IMR-90 (cell line): ENCODE measurements around the gene TBC1D4. TPM values are rescaled to one million over a fixed set of nuclear protein-coding genes. Genes with fewer than 3 reads are reported as not detected.

Experiments
- ATAC-seq: fragments of 200-7000 bp; cut with Tn5 transposase; 2 replicates; pipeline ENCODE4 v1.9.1; 2020; ENCODE audit warnings: low read depth, mild to moderate bottlenecking, moderate library complexity
- BruUV-seq: library from RNA; stranded (reverse); fragments of 400-500 nt; replicated peaks from 2 replicates; lab custom pipeline; 2021; lab: Mats Ljungman, UMichigan
- CTCF ChIA-PET: fragments of 300-600 bp; formaldehyde crosslinking; extraction: SDS; loops from one replicate; lab custom pipeline; 2021; ENCODE audit warnings: antibody characterized with exemption; lab: Yijun Ruan, JAX
- POLR2A ChIA-PET: fragments of 300-600 bp; sonication (Branson Sonifier 250); formaldehyde crosslinking; loops from one replicate; lab custom pipeline; 2022; ENCODE audit warnings: antibody characterized with exemption; ENCODE audit not compliant: unreplicated experiment; lab: Charles Lee
- DNase-seq: peaks from one replicate; pipeline ENCODE4 v3.0.0; 2013
- H2AFZ ChIP-seq: replicated peaks from 2 replicates; pipeline ENCODE3; 2013; ENCODE audit warnings: low read length, mild to moderate bottlenecking; ENCODE audit not compliant: poor library complexity
- H2AK5ac ChIP-seq: 2 replicates; pipeline ENCODE4 v1.6.1; 2013; ENCODE audit warnings: low read depth, low read length, inconsistent platforms
- H2AK9ac ChIP-seq: replicated peaks from 2 replicates; pipeline ENCODE3; 2013; ENCODE audit warnings: mild to moderate bottlenecking, low read depth, low read length, moderate library complexity; ENCODE audit not compliant: poor library complexity
- H2BK120ac ChIP-seq: 2 replicates; pipeline ENCODE4 v1.6.1; 2013; ENCODE audit warnings: low read depth, low read length, inconsistent platforms
- H2BK15ac ChIP-seq: 3 replicates; pipeline ENCODE4 v1.6.1; 2013; ENCODE audit warnings: low read depth, low read length, inconsistent platforms
- H2BK20ac ChIP-seq: 2 replicates; pipeline ENCODE4 v1.6.1; 2013; ENCODE audit warnings: low read depth, mild to moderate bottlenecking, inconsistent platforms, low read length, moderate library complexity
- H2BK5ac ChIP-seq: 2 replicates; pipeline ENCODE4 v1.6.1; 2013; ENCODE audit warnings: mild to moderate bottlenecking, low read depth, low read length, inconsistent platforms; ENCODE audit not compliant: poor library complexity, severe bottlenecking
- H3K14ac ChIP-seq: replicated peaks from 2 replicates; pipeline ENCODE4 v1.6.1; 2013; ENCODE audit warnings: low read depth, low read length, inconsistent platforms
- H3K18ac ChIP-seq: 2 replicates; pipeline ENCODE4 v1.6.1; 2013; ENCODE audit warnings: low read depth, low read length, control low read depth
- H3K23ac ChIP-seq: 2 replicates; pipeline ENCODE4 v1.6.1; 2013; ENCODE audit warnings: low read depth, low read length, inconsistent platforms
- H3K27ac ChIP-seq: 2 replicates; pipeline ENCODE4 v1.5.1; 2013; ENCODE audit warnings: mild to moderate bottlenecking, control low read depth, low read length; ENCODE audit not compliant: insufficient read depth
- H3K27me3 ChIP-seq: 2 replicates; pipeline ENCODE4 v1.6.1; 2013; ENCODE audit warnings: low read length; ENCODE audit not compliant: control insufficient read depth, insufficient read depth
- H3K36me3 ChIP-seq: 2 replicates; pipeline ENCODE4 v1.6.1; 2013; ENCODE audit warnings: low read length, mixed read lengths; ENCODE audit not compliant: control insufficient read depth, insufficient read depth
- H3K4ac ChIP-seq: 2 replicates; pipeline ENCODE4 v1.6.1; 2013; ENCODE audit warnings: low read depth, low read length, inconsistent platforms
- H3K4me1 ChIP-seq: 2 replicates; pipeline ENCODE4 v1.6.1; 2013; ENCODE audit warnings: low read length, mixed read lengths; ENCODE audit not compliant: control insufficient read depth, insufficient read depth
- H3K4me2 ChIP-seq: 2 replicates; pipeline ENCODE4 v1.6.1; 2013; ENCODE audit warnings: low read depth, mild to moderate bottlenecking, control low read depth, low read length, moderate library complexity
- H3K4me3 ChIP-seq: 2 replicates; pipeline ENCODE4 v1.5.1; 2013; ENCODE audit warnings: low read depth, mild to moderate bottlenecking, control low read depth, low read length, moderate library complexity; ENCODE audit not compliant: insufficient read depth
- H3K56ac ChIP-seq: 2 replicates; pipeline ENCODE4 v1.6.1; 2013; ENCODE audit warnings: low read length, inconsistent platforms; ENCODE audit not compliant: insufficient read depth; ENCODE audit errors: extremely low read depth
- H3K79me1 ChIP-seq, 2 experiments: 2 replicates each; pipeline ENCODE4 v1.6.1; 2013; ENCODE audit warnings: low read length in 2 of 2, inconsistent platforms in 1 of 2, low read depth in 1 of 2
- H3K9ac ChIP-seq: 2 replicates; pipeline ENCODE4 v1.6.1; 2013; ENCODE audit warnings: low read depth, low read length, control low read depth
- H3K9me1 ChIP-seq: 2 replicates; pipeline ENCODE4 v1.6.1; 2013; ENCODE audit warnings: low read length, inconsistent platforms; ENCODE audit not compliant: insufficient read depth
- H3K9me3 ChIP-seq: 2 replicates; pipeline ENCODE4 v1.6.1; 2013; ENCODE audit warnings: low read length; ENCODE audit not compliant: control insufficient read depth, insufficient read depth
- H4K20me1 ChIP-seq: 2 replicates; pipeline ENCODE4 v1.6.1; 2013; ENCODE audit warnings: low read length, inconsistent platforms; ENCODE audit not compliant: insufficient read depth
- H4K5ac ChIP-seq: 2 replicates; pipeline ENCODE4 v1.6.1; 2013; ENCODE audit warnings: mild to moderate bottlenecking, low read depth, low read length, control low read depth
- H4K8ac ChIP-seq, 2 experiments: 2 replicates each; pipeline ENCODE4 v1.6.1; 2013; ENCODE audit warnings: low read depth in 2 of 2, low read length in 2 of 2, control low read depth in 1 of 2, inconsistent platforms in 1 of 2
- H4K91ac ChIP-seq: 2 replicates; pipeline ENCODE4 v1.6.1; 2013; ENCODE audit warnings: low read depth, low read length, inconsistent platforms; ENCODE audit not compliant: insufficient read depth
- BHLHE40 ChIP-seq: fragments of 150-350 bp; IDR thresholded peaks from 2 replicates; pipeline ENCODE4 v1.6.1; 2016; ENCODE audit warnings: mild to moderate bottlenecking, low read depth, low read length
- CEBPB ChIP-seq: IDR thresholded peaks from 2 replicates; pipeline ENCODE4 v1.6.1; 2012; ENCODE audit warnings: low read depth, low read length, improper control_type of control experiment
- CHD1 ChIP-seq: IDR thresholded peaks from 2 replicates; pipeline ENCODE4 v1.6.1; 2012; ENCODE audit warnings: low read depth, low read length, improper control_type of control experiment
- ELK1 ChIP-seq: fragments of 150-350 bp; IDR thresholded peaks from 2 replicates; pipeline ENCODE4 v1.6.1; 2016; ENCODE audit warnings: low read depth, mild to moderate bottlenecking, low read length, moderate library complexity, borderline replicate concordance
- FOS ChIP-seq: fragments of 150-350 bp; IDR thresholded peaks from 2 replicates; pipeline ENCODE4 v1.6.1; 2016; ENCODE audit warnings: low read depth, low read length
- MAZ ChIP-seq: IDR thresholded peaks from 2 replicates; pipeline ENCODE4 v1.6.1; 2012; ENCODE audit warnings: low read depth, mild to moderate bottlenecking, low read length, improper control_type of control experiment, moderate library complexity, borderline replicate concordance
- MXI1 ChIP-seq: IDR thresholded peaks from 2 replicates; pipeline ENCODE4 v1.6.1; 2012; ENCODE audit warnings: low read depth, mild to moderate bottlenecking, low read length, moderate library complexity, borderline replicate concordance
- NFE2L2 ChIP-seq: fragments of 150-350 bp; IDR thresholded peaks from 2 replicates; pipeline ENCODE4 v1.6.1; 2016; ENCODE audit warnings: low read depth, mild to moderate bottlenecking, low read length
- RAD21 ChIP-seq: IDR thresholded peaks from 2 replicates; pipeline ENCODE4 v1.6.1; 2012; ENCODE audit warnings: low read length, improper control_type of control experiment
- RFX5 ChIP-seq: IDR thresholded peaks from 2 replicates; pipeline ENCODE4 v1.8.0; 2012; ENCODE audit warnings: low read depth, mild to moderate bottlenecking, low read length, moderate library complexity
- SMC3 ChIP-seq: fragments of 150-350 bp; IDR thresholded peaks from 2 replicates; pipeline ENCODE4 v1.6.1; 2016; ENCODE audit warnings: low read depth, mild to moderate bottlenecking, antibody characterized with exemption, low read length, moderate library complexity
- USF2 ChIP-seq: fragments of 150-350 bp; IDR thresholded peaks from 2 replicates; pipeline ENCODE4 v1.6.1; 2017; ENCODE audit warnings: mild to moderate bottlenecking, antibody characterized with exemption, low read length, low read depth
- whole genome bisulfite sequencing, 2 experiments: methylation state at CpG; one replicate each; pipeline versions ENCODE4 v1.1.5 to v1.1.7; 2013; ENCODE audit warnings: missing lambda C conversion rate in 2 of 2; ENCODE audit not compliant: insufficient read length in 1 of 2; ENCODE audit errors: extremely low coverage in 2 of 2; 5-methylcytosine and 5-hydroxymethylcytosine counted together
- dilution Hi-C: fragments of 300-500 bp; cut with HindIII; formaldehyde crosslinking; loops from one replicate; pipeline ENCODE4 v1.14.3; 2018; ENCODE audit warnings: low sequenced_read_pairs; ENCODE audit not compliant: unreplicated experiment
- in situ Hi-C: fragments of 300-500 bp; cut with MboI; formaldehyde crosslinking; loops from 3 replicates; pipeline ENCODE4 v1.14.3; 2019; ENCODE audit warnings: low sequenced_read_pairs, inconsistent platforms, mixed read lengths
- intact Hi-C: fragments of 100-400 bp; cut with micrococcal nuclease; formaldehyde crosslinking; loops from 2 replicates; pipeline ENCODE4 v1.10.0; 2022
- polyA plus RNA-seq, 3 experiments: library from polyadenylated mRNA; depleted of rRNA; stranded (reverse); fragments of >200 nt; gene quantifications; 2 replicates each; pipeline ENCODE4 v1.2.3, GENCODE V29; 2012; ENCODE audit warnings: low replicate concordance in 1 of 3
- total RNA-seq: library from RNA; depleted of rRNA; stranded (reverse); fragments of >200 nt; gene quantifications from 2 replicates; pipeline ENCODE4 v1.2.3, GENCODE V29; 2012

Gene TBC1D4
- total and polyA plus RNA-seq, 2 of the 4 experiments (the other 2 are of a cell fraction) = 7.5 to 22.8 TPM

DNA sequence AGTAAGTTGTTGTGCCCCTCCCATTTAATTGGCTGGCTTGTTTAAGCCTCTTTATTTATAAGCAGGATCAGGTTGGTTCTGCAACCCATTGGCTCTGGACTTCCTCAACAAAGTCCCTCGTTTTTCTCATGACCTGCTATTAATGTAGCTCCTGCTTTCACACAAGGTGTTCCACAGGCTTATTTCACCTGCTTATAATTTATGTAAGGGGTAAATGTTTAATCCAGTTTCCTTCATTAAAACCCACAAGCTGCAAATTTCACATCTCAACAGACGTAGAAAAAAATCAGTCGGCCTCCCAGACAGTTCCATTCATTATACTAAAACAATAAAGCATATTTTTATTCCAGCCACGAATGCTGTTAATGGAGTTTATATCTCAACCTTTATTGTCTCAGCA, 86.1 kb downstream of the TBC1D4 start:
- Histone ChIP-seq H3K9ac (no peak overlapping the region), H3K4me3 (no peak overlapping the region), H4K5ac (no peak overlapping the region), H3K56ac (no peak overlapping the region), H3K4ac (no peak overlapping the region), H3K27me3 (no peaks in the 10 kb centered on the region), H3K9me1 (no peaks in the 10 kb centered on the region; the same call in 1 of the 2 replicates), H3K23ac (no peak overlapping the region), H2AK9ac (no peak overlapping the region), H3K9me3 (peaks cover 7% of the 10 kb centered on the region), H2BK15ac (no peak overlapping the region), H3K36me3 (no peaks in the 10 kb centered on the region), H2BK20ac (no peak overlapping the region), H2BK120ac (no peak overlapping the region), H3K4me1 (peaks cover 4% of the 10 kb centered on the region; the same call in 1 of the 2 replicates), H2AK5ac (no peak overlapping the region), H4K20me1 (no peaks in the 10 kb centered on the region), H3K4me2 (no peak overlapping the region), H4K8ac (no peak overlapping the region), H3K14ac (no peak overlapping the region), H2AFZ (no peak overlapping the region), H4K91ac (no peak overlapping the region), H3K27ac (no peak overlapping the region), H2BK5ac (no peak overlapping the region), H3K18ac (no peak overlapping the region), H3K79me1 (peaks cover 0 to 2% of the 10 kb centered on the region in 2 experiments; a peak in 1 of 4 replicates)
- TF ChIP-seq BHLHE40 (no peak), NFE2L2 (no peak), RFX5 (no peak), CEBPB (no peak), CHD1 (no peak), USF2 (no peak), MXI1 (no peak), FOS (no peak), ELK1 (no peak), RAD21 (no peak), SMC3 (no peak), MAZ (no peak)
- DNase-seq (no peak), ATAC-seq (no peak)
- intact Hi-C loops (no loop called here), in situ Hi-C loops (no loop called here), dilution Hi-C loops (no loop called here)
- no CpG with 5 or more reads among the region's 4 CpGs for WGBS, 2 experiments
- ChIA-PET POLR2A (no interaction called here), CTCF (no interaction called here)
- no TSS peak for BruUV-seq
